ENCODE results near the gene OVOL1.
A peak's percentile ranks its signal among the peaks of the same experiment; 100 is the strongest.
"Not testable (repeated sequence)": the region's sequence is repeated elsewhere in the genome, so short reads cannot be mapped to it uniquely, and the experiment has no call there.

Gene OVOL1

DNA sequence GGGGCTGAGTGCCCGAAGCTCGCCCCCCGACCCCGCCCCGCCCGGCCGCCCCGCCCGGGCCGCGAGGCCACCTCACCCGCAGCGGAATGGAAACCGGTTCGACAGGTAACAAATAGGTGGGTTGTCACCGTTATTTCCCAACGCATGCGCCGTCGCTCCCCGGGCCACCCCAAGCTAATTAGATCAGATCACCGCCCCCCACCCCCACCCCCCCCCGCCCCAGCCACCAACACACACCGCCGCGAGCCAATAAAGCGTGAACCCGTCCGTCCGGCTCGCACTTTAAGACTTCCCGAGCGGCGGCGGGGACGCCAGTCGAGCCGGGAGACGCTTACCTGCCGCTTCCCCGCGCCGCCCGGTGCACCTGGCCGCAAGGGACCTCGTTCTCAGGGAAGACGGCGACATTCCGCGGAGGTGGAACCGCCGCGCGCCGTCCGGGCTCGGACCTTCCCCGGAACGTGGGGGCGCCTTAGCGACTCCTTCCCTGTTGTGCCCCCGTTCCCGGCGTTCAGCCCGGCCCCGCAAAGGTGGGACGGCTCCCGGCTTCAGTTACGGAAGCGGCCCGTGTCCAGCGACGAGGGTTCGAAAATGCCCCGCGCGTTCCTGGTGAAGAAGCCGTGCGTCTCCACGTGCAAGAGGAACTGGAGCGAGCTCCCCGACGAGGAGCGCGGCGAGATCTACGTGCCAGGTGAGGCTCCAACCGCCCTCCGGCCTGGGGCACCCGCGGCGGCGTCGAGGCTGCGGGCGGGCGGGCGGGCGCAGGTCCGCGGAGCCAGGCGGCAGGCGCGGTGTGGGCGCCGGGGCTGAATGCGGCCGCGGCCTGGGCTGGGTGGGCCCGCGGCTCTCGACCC, at the start of gene OVOL1:
Gene OVOL1, plus strand, starts transcription at position 278 of the 851 bp plus-strand sequence. Its CDS starts 311 bp downstream, at position 589.
- DNase-seq, result no peak

DNA sequence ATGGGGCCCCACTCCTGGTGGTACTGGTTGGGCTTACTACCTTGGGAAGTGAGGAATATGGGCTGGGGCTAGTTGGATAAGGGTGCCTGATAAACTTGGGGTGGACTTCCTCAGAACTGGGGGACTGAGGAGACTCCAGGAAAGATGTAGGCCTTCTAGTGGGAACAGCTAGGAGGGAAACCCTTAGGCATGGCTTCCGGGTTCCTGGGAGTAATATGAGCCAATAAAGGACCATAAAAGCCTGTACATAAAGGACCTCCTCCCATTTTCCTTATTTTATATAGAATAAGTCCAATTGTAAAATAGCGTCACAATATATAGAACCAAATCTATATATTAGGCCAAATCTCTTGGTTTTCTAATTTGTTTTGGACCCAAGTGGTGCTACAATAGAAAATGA, 47.8 kb upstream of the OVOL1 start:
- DNase-seq, result no peak

DNA sequence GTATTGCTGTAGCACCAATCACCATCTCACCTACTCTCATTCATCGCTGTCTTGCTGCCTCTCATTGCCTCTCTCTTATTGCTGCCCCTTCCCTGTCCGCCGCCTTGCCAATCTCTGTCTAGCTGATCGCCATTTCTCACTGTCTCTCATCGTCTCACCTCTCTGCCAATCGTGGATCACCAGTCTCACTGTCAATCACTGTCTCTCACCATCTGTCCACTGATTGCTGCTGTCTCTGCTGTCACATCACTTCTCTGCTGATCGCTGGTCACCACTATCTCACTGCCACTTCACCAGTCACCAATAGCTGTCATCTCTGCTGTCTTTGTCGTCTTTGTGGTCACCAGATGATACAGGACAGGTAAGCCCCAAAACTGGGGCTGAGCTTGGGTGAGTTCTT, 45.7 kb upstream of the OVOL1 start:
- DNase-seq, result no peak

DNA sequence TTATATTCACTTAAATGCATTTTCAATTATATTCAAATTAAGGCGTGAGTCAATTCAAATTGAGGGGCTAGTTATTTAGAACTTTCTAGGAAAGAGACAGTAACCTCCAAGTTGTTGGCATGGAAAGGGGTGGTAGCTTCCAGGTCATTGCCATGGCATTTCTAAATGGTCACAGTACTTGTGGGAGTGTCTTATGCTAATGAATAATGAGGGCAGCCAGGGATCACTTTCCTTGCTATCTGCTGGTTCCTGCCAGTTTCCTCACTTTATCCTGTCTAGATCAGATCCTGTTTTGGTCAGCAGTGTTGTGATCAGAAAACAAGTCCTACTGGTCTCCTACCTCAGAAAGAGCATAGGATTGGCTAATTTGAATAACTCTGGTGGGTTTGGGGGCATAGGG, 44.5 kb upstream of the OVOL1 start:
- no peak for DNase-seq

DNA sequence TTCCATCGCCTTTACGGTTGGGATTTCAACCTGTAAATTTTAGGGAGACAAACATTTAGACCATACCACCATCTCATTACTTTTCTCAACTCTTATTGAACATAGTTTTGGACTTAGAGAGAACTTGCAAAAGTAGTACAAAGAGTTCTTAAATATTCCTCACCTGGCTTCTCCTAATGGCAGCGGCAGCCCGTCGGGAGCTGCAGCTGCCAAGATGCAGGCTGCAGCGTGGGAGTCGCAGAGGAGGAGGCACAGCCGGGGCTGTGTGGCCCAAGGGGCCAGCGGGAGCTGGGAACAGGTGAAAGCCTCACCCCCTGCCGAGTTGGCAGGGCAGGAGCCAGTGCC, 43.2 kb upstream of the OVOL1 start:
- DNase-seq, result no peak

DNA sequence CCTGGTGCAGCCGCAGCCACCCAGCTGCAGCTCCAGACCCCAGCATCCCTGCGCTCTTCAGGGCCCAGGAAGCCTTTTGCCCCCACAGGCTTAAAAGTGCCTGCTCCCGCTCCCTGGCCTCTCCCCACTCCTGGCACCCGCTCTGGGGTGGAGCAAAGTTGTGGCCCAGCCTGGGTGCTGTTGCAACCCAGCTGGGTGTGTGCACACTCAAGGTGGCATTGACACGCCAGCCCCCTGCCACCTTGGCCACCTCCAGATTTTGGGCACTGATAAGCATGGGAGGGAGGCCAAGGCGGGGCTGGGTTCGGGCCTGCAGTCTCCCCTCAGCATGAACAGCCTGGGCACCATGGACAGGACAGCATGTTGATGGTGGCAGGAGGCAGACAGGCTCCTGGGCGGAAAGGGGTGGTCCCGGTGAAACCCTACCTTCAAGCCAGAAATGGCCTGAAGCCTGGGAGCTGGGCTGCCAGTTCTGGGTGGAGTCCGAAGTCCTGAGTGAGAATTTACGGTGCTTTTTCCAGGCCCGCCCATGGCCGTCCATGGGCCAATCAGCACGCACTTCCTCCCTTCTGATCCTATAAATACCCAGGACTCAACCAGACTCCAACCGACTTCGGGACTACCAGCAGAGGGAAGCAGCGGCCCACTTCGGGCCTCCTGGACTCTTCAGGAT, 42.7 kb upstream of the OVOL1 start:
- peak; percentile 28 for DNase-seq

DNA sequence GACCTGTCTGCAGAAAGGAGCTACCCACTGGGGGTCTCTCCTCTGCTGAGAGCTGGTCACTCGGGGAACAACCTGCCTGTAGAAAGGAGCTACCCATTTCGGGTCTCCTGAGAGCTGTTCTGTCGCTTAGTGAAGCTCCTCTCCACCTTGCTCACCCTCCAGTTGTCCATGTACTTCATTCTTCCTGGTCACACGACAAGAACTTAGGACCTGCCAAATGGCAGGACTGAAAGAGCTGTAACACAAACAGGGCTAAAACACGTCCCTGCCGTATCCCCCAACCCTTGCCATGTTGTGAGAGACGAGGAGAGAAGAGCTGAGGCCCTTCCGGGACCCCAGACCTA, 42.2 kb upstream of the OVOL1 start:
- no peak for DNase-seq

DNA sequence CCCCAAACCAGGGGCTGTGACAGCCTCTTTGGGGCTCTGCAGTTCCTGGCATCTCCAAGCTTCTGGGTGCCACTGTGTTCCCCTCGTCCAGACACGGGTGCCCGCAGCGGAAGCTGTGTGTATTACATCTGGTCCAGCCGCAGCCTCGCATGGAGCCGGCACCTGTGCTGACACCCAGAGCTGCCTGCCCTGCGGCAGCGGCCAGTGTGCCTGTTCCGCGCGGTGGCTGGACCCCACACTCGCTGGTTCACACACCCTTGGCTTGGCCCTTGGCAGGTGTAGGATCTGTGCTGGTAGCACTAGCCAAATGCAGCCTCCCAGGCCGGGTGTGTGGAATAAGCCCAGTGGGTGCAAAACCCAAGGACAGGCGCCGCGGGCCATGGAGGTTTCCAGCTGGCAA, 41.8 kb upstream of the OVOL1 start:
- DNase-seq, result no peak

DNA sequence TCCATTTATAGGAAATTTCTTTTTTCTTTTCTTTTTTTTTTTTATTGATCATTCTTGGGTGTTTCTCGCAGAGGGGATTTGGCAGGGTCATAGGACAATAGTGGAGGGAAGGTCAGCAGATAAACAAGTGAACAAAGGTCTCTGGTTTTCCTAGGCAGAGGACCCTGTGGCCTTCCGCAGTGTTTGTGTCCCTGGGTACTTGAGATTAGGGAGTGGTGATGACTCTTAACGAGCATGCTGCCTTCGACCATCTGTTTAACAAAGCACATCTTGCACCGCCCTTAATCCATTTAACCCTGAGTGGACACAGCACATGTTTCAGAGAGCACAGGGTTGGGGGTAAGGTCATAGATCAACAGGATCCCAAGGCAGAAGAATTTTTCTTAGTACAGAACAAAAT, 24.7 kb upstream of the OVOL1 start:
- not testable (repeated sequence) for DNase-seq

DNA sequence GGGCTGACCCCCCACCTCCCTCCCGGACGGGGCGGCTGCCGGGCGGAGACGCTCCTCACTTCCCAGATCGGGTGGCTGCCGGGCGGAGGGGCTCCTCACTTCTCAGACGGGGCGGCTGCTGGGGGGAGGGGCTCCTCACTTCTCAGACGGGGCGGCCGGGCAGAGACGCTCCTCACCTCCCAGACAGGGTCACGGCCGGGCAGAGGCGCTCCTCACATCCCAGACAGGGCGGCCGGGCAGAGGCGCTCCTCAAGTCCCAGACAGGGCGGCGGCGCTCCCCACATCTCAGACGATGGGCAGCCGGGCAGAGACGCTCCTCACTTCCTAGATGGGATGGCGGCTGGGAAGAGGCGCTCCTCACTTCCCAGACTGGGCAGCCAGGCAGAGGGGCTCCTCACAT, 24.0 kb upstream of the OVOL1 start:
- not testable (repeated sequence) for DNase-seq

DNA sequence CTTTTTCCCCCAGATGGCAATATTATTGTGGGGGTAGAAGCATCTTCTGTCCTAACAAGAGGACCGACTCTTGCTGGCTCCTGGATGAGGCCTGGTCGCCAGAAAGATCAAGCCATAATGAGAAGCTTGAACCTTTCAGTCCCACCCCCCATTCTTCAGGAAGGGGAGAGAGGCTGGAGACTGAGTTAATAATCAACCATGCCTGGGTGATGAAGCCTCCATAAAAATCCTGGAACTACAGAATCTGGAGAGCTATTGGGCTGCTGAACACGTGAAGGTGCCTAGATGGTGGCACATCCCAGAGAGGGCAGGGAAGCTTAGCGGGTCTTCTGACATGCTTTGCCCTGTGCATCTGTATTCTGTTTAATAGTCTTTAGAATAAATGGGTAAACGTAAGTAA, 22.4 kb upstream of the OVOL1 start:
- no peak for DNase-seq

DNA sequence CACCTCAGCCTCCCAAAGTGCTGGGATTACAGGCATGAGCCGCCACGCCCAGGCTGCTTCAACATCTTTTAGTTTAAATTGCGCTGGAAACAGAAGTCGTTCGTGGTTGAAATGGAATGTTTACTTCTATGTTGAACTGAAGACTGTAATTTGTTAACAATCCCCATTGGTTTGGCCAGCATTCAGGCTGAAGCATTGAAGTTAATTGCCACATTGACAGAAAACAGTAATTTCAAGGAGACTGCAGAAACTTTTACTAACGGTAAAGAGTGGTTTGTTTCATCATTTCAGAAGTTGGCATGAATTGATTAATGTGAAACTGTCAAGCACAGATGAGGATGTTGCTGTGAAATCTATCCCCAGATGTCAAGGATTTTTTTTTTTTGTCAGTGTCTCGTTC, 20.3 kb upstream of the OVOL1 start:
- peak; percentile 35 for DNase-seq

DNA sequence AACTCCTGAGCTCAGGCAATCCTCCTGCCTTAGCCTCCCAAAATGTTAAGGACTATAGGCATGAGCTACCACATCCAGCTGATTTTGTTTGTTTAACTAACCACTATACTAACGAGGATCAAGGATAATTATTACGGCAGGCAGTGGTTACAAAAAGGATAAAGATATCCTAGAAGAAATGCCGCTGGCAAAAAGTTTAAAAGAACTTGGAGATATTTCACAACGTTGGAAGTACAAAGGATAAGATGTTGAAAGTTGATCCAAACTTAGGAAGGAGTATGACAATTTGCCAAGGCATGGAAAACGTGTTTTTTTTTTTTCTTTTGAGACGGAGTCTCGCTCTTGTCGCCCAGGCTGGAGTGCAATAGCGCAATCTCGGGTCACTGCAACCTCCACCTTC, 19.5 kb upstream of the OVOL1 start:
- DNase-seq, result no peak

DNA sequence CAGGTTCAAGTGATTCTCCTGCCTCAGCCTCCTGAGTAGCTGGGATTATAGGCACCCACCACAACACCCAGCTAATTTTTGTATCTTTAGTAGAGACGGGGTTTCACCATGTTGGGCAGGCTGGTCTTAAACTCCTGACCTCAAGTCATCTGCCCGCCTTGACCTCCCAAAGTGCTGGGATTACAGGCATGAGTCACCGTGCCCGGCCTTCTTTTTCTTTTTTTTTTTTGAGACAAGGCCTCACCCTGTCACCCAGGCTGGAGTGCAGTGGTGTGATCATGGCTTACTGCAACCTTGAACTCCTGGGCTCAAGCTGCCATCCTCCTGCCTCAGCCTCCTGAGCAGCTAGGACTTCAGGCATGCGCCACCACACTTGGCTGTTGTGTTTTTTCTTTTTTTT, 19.1 kb upstream of the OVOL1 start:
- DNase-seq, result not testable (repeated sequence)

DNA sequence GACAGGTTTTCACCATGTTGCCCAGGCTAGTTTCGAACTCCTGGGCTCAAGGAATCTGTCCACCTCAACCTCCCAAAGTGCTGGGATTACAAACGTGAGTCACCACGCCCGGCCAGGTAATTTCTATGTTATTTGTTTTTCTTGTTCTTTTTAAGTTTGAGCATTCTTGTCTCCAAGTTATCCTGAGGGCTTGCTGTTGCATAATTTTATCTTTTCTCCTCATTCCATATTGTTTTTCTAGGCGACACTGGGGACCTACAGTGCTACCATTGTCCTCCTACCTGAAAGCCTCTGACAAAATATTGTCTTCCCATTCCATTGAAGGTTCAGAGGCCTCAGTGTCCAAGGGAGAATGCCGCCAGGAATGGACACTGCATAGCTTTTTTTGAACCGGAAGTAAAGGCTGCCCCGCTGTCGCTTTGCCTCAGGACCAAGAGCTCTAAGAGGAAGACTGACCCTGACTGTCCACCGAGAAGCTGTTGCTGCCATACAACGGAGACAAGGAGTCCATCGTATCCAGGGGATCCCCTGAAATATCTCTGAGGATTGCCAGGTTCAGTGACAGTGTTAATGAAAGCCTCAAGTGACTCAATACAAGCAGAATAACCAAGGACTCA, 15.8 kb upstream of the OVOL1 start:
- DNase-seq, result no peak

DNA sequence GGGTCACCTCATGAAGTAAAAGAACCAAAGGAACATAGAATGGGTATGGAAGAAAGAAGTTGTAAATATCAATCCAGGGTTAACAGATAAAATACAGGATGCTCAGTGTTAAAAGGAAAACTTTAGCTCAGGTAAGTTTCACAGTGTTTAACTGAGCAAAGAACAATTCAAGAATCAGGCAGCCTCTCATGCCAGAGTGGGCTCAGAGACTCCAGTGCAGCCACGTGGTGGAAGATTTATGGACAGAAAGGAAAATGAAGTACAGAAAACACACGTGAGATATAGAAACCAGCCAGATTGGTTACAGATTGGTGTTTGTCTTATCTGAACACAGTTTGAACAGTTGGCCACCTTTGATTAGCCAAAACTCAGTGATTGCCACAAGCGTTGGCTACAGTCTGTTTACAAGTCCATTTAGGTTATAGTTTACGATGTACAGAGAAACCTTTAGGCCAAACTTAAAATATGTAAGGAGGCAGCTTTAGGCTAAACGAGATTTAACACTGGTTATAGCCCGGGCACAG, 15.2 kb upstream of the OVOL1 start:
- DNase-seq, result no peak

DNA sequence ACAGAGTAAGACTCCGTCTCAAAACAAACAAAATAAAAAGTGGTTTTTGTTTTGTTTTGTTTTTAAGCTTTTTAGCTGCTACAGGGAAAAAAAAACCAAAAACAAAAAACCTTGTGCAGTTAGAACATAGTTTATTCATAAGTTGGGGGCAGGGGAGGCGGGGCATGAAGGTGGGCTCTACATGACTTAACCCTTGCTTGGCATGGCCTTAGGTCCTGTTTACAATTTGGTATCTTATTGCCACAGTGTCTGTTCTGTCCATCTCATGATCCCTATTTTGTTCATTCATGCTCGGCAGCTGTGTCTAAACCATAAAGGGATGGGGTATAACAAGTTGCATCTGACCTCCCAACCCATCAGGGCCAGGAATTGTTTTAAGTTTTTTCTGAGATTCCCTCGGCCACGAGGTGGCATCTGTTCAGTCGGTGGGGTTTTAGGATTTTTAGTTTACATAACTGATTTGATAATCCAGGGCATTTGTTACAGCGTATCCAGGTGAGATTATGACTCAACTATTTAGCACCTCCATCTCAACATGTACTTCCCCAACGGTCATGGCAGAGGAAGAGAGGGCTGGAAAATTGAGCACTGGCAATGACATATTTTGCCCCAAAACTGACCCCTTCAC, 13.0 kb upstream of the OVOL1 start:
- DNase-seq, result no peak

DNA sequence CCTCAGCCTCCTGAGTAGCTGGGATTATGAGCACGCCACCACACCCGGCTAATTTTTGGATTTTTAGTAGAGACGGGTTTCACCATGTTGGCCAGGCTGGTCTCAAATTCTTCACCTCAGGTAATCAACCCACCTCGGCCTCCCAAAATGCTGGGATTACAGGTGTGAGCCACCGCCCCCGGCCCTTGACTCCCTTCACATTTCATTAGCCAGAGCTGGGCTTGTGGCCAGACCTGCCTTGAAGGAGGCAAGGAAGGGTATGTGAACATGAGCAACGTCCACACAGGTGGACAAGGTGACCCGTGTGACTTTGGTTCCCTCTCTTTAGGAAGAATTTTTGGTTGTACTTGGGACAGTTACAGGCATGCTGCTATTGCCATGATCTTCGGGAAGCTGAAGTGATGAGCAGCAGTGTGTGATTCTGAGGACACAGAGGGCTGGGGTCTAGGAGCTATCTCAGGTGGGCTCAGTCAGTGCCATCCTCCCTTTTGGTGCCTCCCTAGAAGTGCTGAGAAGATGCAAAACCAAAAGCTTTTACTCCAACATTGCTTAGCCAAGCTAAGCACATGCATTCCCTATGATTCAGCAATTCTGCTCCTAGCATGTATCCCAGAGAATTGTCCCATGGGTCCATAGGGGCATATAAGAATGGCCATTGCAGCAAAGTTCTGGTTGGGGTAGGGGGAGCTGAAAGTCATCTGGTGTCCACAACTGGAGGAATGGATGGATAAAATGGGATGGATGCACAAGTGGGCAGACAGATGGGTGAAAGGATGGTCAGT, 12.1 kb upstream of the OVOL1 start:
- no peak for DNase-seq

DNA sequence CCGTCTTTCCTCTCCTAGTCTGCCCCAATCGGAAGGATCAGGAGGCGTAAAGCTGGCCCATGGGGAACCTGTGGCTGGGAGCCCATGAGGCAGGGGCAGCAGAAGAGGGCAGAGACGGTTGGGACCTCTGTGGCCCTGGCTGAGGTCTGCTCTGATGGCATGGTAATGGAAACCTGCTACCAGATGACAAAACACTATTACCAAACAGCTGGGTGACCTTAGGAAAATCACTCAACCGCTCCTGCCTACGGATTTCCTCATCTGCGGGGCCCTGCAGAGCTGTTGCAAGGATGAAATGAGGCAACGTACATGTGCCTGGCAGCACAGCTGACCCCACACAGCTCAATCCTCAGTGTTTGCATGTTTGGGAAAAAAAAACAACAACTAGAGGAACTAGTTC, 10.7 kb upstream of the OVOL1 start:
- DNase-seq, result no peak

DNA sequence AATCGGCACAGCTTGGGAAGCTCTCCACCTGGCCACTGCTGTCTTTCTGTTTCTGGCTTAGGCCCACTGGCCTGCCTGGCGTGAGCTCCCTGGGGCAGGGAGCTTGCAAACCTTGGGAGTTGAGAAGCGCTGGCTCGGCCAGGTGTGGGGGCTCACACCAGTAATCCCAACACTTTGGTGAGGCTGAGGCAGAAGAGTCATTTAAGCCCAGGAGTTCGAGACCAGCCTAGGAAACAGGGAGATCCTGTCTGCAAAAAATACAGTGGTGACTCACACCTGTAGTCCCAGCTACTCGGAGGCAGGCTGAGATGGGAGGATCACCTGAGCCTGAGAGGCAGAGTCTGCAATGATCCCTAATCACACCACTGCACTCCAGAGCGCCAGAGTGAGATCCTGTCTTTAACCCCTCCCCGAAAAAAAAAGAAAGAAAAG, 10.1 kb upstream of the OVOL1 start:
- no peak for DNase-seq

DNA sequence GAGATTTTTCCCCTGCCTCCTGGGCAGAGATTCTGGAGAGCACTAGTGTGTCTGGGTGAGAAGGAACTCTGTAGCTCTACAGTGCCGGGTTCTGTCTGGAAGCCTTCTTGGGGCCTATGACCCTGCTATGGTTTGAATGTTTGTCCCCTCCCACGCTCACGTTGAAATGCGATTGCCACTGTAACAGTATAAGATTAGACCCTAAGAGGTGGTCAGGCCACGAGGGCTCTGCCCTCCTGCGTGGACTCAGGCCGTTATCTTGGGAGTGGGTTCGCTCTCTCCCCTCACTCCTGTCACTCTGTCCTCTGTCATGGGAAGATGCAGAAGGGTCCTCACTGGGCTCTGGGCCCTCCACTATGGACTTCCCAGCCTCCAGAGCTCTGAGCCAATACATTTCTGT, 9.6 kb upstream of the OVOL1 start:
- DNase-seq, result no peak

DNA sequence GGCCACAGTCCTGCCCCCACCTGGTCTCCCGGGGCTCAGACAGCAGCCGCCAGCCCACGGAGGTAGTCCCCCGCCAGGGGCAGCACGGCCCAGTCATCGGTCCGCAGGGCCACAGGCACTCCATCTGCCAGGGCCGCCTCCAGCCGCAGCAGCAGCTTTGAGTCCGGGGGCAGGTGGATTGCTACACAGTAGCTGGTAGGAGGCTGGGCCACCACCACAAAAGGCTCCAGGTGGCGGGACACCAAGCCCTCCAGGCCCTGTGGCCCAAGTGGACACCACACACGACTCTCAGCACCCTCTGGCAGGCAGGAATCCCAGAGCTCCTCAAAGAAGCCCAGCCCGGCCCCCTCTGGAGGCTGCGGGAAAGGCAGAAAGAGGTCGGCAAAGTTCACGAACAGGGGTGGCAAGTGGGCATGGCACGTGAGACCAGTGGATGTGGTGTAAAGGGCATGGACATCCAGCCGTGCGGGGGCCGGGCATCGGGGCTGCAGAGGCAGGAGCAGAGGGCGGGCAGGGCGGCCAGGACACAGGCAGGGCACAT, 9.0 kb upstream of the OVOL1 start:
- DNase-seq, result no peak

All from EL (cell line).